ENCODE data around the gene MAGEA11.
"Not testable (repeated sequence)": the region's sequence is repeated elsewhere in the genome, so short reads cannot be mapped to it uniquely, and the experiment has no call there.

The MAGEA11 gene, protein sequence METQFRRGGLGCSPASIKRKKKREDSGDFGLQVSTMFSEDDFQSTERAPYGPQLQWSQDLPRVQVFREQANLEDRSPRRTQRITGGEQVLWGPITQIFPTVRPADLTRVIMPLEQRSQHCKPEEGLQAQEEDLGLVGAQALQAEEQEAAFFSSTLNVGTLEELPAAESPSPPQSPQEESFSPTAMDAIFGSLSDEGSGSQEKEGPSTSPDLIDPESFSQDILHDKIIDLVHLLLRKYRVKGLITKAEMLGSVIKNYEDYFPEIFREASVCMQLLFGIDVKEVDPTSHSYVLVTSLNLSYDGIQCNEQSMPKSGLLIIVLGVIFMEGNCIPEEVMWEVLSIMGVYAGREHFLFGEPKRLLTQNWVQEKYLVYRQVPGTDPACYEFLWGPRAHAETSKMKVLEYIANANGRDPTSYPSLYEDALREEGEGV

DNA sequence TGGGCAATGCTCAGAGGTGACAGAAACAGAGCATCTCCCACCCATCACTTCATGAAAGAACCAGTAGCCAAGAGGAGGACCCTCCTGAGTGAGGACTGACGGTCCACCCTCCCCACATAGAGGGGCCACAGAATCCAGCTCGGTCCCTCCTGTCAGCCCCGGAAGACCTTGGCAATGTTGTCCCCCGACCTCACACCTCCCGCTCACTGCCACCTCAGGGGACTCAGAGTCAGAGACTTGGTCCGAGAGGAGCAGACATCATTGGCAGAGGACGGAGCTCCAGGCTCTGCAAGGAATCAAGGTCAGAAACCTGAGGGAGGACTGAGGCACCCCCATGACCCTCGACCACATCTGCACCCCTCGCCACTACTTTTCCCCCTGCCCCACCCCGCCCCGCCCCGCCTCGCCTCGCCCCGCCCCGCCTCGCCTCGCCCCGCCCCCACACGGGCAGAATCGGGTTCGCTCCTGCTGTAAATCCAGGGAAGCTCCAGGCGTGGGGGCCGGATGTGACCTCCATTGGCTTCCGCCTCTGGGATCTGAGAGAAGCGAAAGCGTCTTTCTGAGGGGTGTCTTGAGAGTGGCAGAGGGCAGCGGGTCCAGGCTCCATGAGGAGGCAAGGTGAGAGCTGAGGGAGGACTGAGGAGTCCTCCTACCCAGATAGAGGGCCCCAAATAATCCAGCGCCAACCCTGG lies at the start of gene MAGEA11:
Gene MAGEA11, plus strand, starts transcription at position 516 of the 692 bp plus-strand sequence. CDS start 1,100 bp downstream, outside the sequence.
- DNase-seq: no peak

DNA sequence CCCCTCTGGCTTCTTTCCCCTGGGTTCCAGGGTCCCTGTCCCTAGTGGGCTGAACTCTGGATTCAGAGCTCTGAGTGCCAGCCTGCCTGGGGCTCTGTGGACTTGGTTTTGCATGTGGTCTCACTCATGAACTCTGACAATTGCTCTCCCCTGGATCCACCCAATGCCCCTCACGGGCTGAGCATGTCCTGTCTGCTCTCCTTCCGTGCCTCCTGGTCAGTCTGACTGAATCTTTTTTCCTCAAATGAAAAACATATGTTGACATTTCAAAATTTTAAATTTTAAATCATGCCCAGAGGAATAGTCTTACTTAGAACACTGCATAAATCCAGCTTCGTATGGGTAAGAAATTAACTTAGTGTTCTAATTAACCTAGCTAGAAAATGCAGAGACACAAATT lies 36.8 kb upstream of the MAGEA11 start:
- not testable (repeated sequence) for DNase-seq

DNA sequence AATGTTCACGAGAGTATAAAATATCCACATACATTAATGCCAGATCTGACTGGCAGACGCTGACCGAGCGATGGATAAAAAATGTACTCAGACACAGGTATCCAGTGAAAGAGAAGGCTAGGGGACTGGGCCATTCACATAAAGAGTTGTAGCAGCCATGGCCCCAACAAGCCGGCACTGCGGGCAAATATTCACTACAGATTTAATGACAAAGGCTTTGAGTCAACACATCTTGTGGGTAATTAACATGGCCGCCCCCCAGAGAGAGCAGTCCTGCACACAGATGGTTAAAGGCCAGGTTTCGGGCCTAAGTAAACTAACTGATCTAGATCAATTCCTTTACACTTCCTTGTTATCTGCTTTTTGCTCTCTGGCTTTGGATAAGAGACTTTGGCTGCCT lies 36.3 kb upstream of the MAGEA11 start:
- DNase-seq: not testable (repeated sequence)

- not testable (repeated sequence) for DNase-seq
Observed at GRCh38 chrX:149679164-149679678, 32.6 kb upstream of the MAGEA11 start.

DNA sequence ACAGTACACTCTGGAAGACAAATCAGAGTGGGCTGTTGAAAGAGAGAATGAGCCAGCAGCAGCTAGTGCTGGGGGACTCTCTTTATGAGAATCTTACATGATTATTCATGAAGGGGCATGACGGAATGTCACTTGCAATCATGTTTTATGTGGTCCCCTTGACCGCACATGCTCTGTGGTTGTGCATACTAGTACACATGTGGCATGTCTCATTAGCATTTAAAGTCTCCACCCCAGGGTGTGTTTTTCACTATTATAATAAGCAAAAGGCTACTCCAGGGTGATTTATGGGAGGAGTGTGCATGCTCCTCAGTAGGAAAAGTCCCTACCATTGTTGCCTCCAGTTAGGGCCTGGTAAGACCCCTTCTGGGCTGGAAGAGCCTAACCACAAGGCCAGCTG lies 30.7 kb upstream of the MAGEA11 start:
- no peak for DNase-seq

DNA sequence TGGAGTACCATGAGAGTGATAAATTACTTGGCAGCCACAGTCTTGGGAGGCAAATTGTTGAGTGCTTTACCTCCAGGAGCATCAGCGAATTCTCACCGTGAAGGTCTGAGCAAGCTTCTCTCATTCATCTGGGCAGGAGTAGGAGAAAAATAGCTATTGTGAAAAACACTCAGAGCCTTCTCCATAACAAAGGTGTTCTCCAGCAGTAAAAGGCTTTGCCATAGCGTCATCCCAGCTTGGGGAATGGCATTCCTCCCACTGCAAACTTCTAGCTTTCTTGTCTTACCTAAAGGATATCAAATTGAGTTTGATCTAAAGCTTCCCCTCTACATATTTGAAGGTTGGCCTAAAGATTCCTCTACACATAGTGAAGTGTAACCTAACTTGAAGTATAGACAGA lies 29.8 kb upstream of the MAGEA11 start:
- no peak for DNase-seq

DNA sequence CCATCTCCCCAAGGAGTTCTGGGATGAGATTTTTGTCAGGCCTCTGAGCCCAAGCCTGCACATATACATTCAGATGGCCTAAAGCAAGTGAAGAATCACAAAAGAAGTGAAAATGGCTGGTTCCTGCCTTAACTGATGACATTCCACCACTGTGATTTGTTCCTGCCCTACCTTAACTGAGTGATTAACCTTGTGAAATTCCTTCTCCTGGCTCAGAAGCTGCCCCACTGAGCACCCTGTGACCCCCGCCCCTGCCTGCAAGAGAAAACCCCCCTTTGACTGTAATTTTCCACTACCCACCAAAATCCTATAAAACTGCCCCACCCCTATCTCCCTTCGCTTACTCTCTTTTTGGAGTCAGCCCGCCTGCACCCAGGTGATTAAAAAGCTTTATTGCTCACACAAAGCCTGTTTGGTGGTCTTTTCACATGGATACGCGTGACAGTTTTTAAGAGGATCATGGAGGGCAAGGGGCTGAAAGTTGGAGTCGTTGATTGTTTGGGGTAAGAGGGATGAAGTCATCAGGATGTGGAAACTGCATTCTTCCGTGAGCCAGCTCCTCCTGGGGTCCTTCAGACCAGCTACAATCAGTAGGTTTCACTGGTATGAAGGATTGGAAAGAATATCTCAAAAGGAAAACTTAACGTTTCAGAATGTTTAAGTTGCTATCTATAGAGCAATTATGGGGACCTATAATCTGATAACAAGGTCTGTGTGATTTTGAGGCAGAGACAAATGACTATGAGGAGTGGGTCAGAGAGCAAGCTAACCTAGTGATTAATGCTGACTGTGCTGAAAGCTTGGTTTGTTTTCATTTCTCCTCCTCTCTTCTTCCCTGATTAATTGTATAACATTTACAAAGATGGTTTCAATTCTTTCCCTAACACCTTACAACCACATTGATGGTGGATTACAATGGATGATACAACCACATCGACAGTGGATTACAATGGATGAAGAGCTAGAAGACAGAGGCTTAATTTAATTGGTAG lies 28.6 kb upstream of the MAGEA11 start:
- no peak for DNase-seq

DNA sequence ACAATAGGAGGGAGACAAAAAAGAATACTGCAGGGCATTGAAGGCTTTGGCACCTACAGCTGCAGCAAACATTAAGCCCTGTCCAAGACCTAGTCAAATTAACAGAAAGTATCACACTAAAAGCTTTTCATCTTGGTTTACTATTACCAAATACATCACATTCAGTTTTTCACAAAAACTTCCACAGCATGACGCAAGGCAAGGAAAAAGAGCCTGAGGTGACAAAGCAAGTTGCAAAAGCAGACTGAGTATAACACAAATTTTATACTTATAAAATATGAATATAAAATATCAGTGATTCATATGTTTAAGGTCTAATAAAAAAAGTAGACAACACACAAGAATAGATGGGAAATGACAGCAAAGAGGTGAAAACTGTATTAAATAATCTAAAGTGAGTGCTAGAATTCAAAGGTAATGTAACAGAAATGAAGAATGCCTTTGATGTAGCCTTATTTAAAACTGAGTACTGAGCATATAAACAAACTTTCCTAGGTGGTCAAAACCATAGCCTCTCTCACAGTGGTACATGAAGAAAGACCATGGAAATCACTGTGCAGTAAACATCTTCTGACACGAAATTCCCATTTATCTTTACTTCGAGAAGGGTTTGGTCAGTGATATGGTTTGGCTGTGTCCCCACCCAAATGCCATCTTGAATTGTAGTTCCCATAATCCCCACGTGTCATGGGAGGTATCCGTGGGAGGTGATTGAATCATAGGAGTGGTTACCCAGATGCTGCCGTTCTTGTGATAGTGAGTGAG lies 27.7 kb upstream of the MAGEA11 start:
- no peak for DNase-seq

- no peak for DNase-seq
Observed at GRCh38 chrX:149687991-149688390, 23.9 kb upstream of the MAGEA11 start.

DNA sequence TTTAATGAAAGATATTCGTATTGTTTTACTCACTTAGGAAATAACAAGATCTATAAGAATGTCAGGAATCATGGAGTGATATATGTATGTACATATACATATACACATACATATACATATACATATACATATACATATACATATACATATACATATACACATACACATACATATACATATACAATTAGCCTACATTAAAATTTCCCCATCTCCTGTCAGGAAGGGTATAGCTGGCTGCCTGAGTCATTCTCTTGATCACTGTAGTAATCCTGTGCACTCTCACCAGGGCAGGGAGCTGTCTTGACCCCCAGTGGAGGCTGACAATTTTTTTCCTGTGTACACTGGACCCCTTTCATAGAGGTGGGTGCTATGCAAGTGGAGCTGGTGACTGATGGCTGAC lies 23.3 kb upstream of the MAGEA11 start:
- DNase-seq: no peak

GRCh38 chrX:149691794-149692193 lies 20.1 kb upstream of the MAGEA11 start:
- no peak for DNase-seq

DNA sequence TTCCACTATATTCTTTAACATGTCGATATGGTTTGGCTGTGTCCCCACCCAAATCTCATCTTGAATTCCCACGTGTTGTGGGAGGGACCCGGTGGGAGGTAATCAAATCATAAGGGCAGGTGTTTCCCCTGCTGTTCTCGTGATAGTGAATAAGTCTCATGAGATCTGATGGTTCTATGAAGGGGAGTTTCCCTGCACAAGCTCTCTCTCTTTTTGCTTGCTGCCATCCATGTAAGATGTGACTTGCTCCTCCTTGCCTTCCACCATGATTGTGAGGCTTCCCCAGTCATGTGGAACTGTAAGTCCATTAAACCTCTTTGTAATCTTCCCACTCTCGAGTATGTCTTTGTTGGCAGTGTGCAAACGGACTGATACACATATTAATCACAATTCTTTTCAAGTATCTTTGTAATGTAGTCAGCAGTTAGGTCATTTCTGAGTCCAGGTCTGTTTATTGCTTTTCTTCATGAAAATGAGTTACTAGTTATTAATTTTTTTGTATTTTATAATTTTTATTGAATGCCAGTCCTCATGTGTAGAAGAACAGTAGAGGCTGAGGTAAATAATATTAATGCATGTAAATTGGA lies 19.1 kb upstream of the MAGEA11 start:
- DNase-seq: not testable (repeated sequence)

GRCh38 chrX:149699761-149700160 lies 12.1 kb upstream of the MAGEA11 start:
- no peak for DNase-seq

- DNase-seq: no peak
Observed at GRCh38 chrX:149704664-149705063, 7.2 kb upstream of the MAGEA11 start.

DNA sequence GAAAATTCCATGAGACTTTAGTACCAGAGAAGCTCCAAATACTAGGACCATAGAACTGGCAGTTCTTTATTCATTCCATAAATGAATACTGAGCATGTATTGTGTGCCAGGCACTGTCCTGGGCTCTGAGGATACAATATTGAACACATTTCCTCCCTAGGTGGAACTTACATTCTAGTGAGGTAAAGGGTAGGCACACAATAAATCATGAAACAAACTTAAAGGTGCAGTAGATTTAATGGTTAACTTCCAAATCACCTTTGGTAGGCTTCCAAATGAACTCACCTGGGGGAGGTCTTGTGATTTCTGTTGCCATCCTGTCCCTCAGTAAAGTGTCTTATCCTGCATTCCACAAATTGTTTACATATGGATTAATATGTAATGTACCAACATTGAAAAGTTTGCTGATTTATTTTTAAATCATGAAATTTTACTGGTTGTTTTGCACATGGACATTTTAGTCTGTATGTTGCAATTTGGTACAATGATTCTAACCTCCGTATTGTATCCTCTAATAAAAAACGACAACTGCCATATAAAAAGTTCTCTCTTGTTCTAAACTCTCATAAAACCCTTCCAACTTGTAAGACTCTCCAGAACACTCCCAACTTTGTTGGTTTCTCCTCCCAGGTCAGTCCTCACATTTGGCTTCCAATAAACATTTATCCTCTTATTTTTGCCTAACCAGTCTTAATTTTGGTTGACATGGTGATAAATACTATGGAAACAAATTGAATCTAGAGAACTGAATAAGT lies 4.5 kb upstream of the MAGEA11 start:
- no peak for DNase-seq

GRCh38 chrX:149712831-149713230 lies 971 bp downstream of the MAGEA11 start:
- DNase-seq: no peak

- DNase-seq: no peak
Observed at GRCh38 chrX:149713279-149714050, 1.6 kb downstream of the MAGEA11 start.

DNA sequence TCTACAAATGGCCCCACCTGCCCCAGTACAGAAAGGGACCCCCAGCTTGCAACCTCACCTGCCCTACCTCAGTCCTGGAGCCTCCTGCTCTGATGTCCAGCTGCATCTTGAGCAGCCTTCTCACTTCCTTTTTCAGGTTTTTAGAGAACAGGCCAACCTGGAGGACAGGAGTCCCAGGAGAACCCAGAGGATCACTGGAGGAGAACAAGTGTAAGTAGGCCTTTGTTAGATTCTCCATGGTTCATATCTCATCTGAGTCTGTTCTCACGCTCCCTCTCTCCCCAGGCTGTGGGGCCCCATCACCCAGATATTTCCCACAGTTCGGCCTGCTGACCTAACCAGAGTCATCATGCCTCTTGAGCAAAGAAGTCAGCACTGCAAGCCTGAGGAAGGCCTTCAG lies 3.6 kb downstream of the MAGEA11 start:
- DNase-seq: no peak

DNA sequence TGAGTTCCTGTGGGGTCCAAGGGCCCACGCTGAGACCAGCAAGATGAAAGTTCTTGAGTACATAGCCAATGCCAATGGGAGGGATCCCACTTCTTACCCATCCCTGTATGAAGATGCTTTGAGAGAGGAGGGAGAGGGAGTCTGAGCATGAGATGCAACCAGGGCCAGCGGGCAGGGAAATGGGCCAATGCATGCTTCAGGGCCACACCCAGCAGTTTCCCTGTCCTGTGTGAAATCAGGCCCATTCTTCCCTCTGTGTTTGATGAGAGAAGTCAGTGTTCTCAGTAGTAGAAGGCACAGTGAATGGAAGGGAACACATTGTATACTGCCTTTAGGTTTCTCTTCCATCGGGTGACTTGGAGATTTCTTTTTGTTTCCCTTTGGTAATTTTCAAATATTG lies 4.8 kb downstream of the MAGEA11 start:
- no peak for DNase-seq

GRCh38 chrX:149717803-149718202 lies 5.9 kb downstream of the MAGEA11 start:
- DNase-seq: no peak
